GM23338 (cell line): Measurements from ENCODE around the gene PGM2. TPM values are rescaled to one million over a fixed set of nuclear protein-coding genes. Genes with fewer than 3 reads are reported as not detected.

Experiments used
- ATAC-seq: fragments of 200-7000 bp; cut with Tn5 transposase; 3 replicates; pipeline ENCODE4 v1.9.1; 2020
- DNase-seq: peaks from one replicate; pipeline ENCODE4 v3.0.0-alpha.2; 2015; ENCODE audit warnings: low spot score
- H2AFZ ChIP-seq: fragments of 200-600 bp; sonication (generic); 2 replicates; pipeline ENCODE4 v1.8.0; 2016; ENCODE audit warnings: antibody characterized with exemption, mild to moderate bottlenecking, moderate library complexity
- H3F3A ChIP-seq: fragments of 200-600 bp; sonication (generic); replicated peaks from 2 replicates; pipeline ENCODE4 v1.8.0; 2017; ENCODE audit warnings: antibody characterized with exemption, mixed run types, low read depth
- H3K27ac ChIP-seq: fragments of 200-600 bp; sonication (generic); 2 replicates; pipeline ENCODE4 v1.6.1; 2016; ENCODE audit warnings: low read depth
- H3K27me3 ChIP-seq: fragments of 200-600 bp; sonication (generic); 2 replicates; pipeline ENCODE4 v1.8.0; 2016; ENCODE audit warnings: mild to moderate bottlenecking, mixed run types, moderate library complexity; ENCODE audit not compliant: insufficient read depth
- H3K36me3 ChIP-seq: fragments of 200-600 bp; sonication (generic); 2 replicates; pipeline ENCODE4 v1.8.0; 2016; ENCODE audit warnings: mild to moderate bottlenecking; ENCODE audit not compliant: insufficient read depth
- H3K4me1 ChIP-seq: fragments of 200-600 bp; sonication (generic); 2 replicates; pipeline ENCODE4 v1.8.0; 2016; ENCODE audit warnings: mild to moderate bottlenecking, moderate library complexity; ENCODE audit not compliant: insufficient read depth
- H3K4me2 ChIP-seq: fragments of 200-600 bp; sonication (generic); 2 replicates; pipeline ENCODE4 v1.7.1; 2017; ENCODE audit warnings: mixed run types
- H3K4me3 ChIP-seq: fragments of 200-600 bp; sonication (generic); 2 replicates; pipeline ENCODE4 v1.6.1; 2016; ENCODE audit warnings: mixed run types
- H3K79me2 ChIP-seq: fragments of 200-600 bp; sonication (generic); replicated peaks from 2 replicates; pipeline ENCODE4 v1.8.0; 2017; ENCODE audit warnings: mild to moderate bottlenecking; ENCODE audit not compliant: insufficient read depth
- H3K9me2 ChIP-seq: fragments of 200-600 bp; sonication (generic); 2 replicates; pipeline ENCODE4 v1.8.0; 2017; ENCODE audit not compliant: insufficient read depth
- H4K20me1 ChIP-seq: fragments of 200-600 bp; sonication (generic); replicated peaks from 2 replicates; pipeline ENCODE4 v1.8.0; 2017; ENCODE audit warnings: mild to moderate bottlenecking; ENCODE audit not compliant: insufficient read depth
- H3K27ac Mint-ChIP-seq: 2 replicates; pipeline ENCODE4 v1.8.0; 2020; ENCODE audit warnings: inconsistent platforms, mild to moderate bottlenecking, moderate library complexity, mixed read lengths
- H3K27me3 Mint-ChIP-seq: 3 replicates; pipeline ENCODE4 v1.8.0; 2022; ENCODE audit warnings: low read depth, mild to moderate bottlenecking, moderate library complexity, mixed read lengths, inconsistent platforms; ENCODE audit not compliant: insufficient read depth, poor library complexity
- H3K36me3 Mint-ChIP-seq: 3 replicates; pipeline ENCODE4 v1.8.0; 2021; ENCODE audit warnings: low read depth, mild to moderate bottlenecking, inconsistent platforms, moderate library complexity, mixed read lengths
- H3K4me1 Mint-ChIP-seq: 3 replicates; pipeline ENCODE4 v1.8.0; 2020; ENCODE audit warnings: mild to moderate bottlenecking, inconsistent platforms, mixed read lengths
- H3K4me3 Mint-ChIP-seq: 3 replicates; pipeline ENCODE4 v1.8.0; 2021; ENCODE audit warnings: moderate library complexity, mild to moderate bottlenecking, inconsistent platforms, mixed read lengths
- H3K9me3 Mint-ChIP-seq: 3 replicates; pipeline ENCODE4 v1.8.0; 2020; ENCODE audit warnings: moderate library complexity, mild to moderate bottlenecking, inconsistent platforms, mixed read lengths
- CREB1 ChIP-seq: fragments of 250-450 bp; sonication (Bioruptor Pico); IDR thresholded peaks from 2 replicates; pipeline ENCODE4 v1.5.0; 2020; ENCODE audit warnings: low read depth, mild to moderate bottlenecking, moderate library complexity
- CTCF ChIP-seq, 2 experiments: fragments of 200-600 bp in 1 of 2; sonication (generic) in 1 of 2; conservative IDR thresholded peaks; 2 replicates each; pipeline versions ENCODE4 v1.5.1 to v1.6.1; 2016 to 2017; ENCODE audit warnings: antibody characterized with exemption in 2 of 2, low read depth in 2 of 2, mild to moderate bottlenecking in 2 of 2, moderate library complexity in 1 of 2
- EZH2 ChIP-seq: fragments of 200-600 bp; sonication (generic); IDR thresholded peaks from one replicate; pipeline ENCODE4 v1.8.0; 2017; ENCODE audit warnings: antibody characterized with exemption, mild to moderate bottlenecking, low read depth; ENCODE audit not compliant: unreplicated experiment
- EZH2phosphoT487 ChIP-seq: fragments of 200-600 bp; sonication (generic); IDR thresholded peaks from one replicate; pipeline ENCODE4 v1.8.1; 2018; ENCODE audit warnings: antibody characterized with exemption; ENCODE audit not compliant: unreplicated experiment
- NANOG ChIP-seq: IDR thresholded peaks from 2 replicates; pipeline ENCODE4 v1.6.1; 2016; ENCODE audit warnings: antibody characterized with exemption, borderline replicate concordance
- REST ChIP-seq: IDR thresholded peaks from one replicate; pipeline ENCODE4 v1.6.1; 2018; ENCODE audit warnings: antibody characterized with exemption; ENCODE audit not compliant: unreplicated experiment
- STAT1 ChIP-seq: IDR thresholded peaks from one replicate; pipeline ENCODE4 v1.6.1; 2016; ENCODE audit warnings: antibody characterized with exemption; ENCODE audit not compliant: unreplicated experiment
- ZNF114 ChIP-seq: fragments of 250-450 bp; sonication (Bioruptor Pico); IDR thresholded peaks from 2 replicates; pipeline ENCODE4 v1.5.0; 2020; ENCODE audit warnings: mild to moderate bottlenecking, moderate library complexity
- ZNF331 ChIP-seq: fragments of 250-450 bp; sonication (Bioruptor Pico); IDR thresholded peaks from 2 replicates; pipeline ENCODE4 v1.5.0; 2020; ENCODE audit warnings: low read depth, mild to moderate bottlenecking, moderate library complexity
- polyA plus RNA-seq: library from polyadenylated mRNA; unstranded; fragments of >200 nt; fragmentation: Nextera tagmentation; extraction: Ambion mirVana; gene quantifications from 2 replicates; pipeline ENCODE4 v1.2.1, GENCODE V29; 2016
- total RNA-seq: library from RNA; depleted of rRNA; stranded (reverse); fragments of >200 nt; shearing (Covaris generic); gene quantifications from 2 replicates; pipeline ENCODE4 v1.2.3, GENCODE V29; 2014

The PGM2 gene
- total and polyA plus RNA-seq, 2 experiments from 2014 or later = 11.4 to 30.8 TPM

- no peak for TF ChIP-seq REST
- TF ChIP-seq EZH2 = no peak
- TF ChIP-seq NANOG = no peak
- no peak for TF ChIP-seq CTCF (conservative IDR thresholded peaks at IDR 0.05; ENCODE audit: low read depth in 2 of 2)
- no peak for TF ChIP-seq EZH2phosphoT487
- no peak for TF ChIP-seq STAT1
- no peak for TF ChIP-seq ZNF114 (CRISPR knock-in tag)
Measured at GRCh38 chr4:37835031-37835430, 8.5 kb downstream of the PGM2 start (continued).

DNA sequence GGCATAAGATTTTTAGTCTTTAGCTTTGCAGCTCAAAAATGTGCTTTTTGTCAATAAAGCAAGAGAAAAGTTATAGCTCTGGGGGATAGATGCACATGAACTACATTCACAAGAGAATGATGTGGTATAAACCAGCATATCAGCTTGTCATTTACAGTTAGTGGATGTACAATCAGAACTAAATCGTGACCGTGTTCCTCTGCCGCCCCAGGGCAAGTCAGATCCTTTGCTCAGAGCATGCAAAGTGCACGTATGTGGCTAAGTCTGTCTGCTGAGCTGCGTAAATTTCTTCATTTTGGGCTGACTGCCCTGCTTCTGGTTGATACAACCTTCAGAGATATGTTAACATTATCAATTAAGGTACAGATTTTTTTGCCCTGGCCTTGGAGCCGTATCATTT, 9.3 kb downstream of the PGM2 start:
- Mint-ChIP-seq H3K27ac (no peak overlapping the region), H3K4me1 (no peaks in the 10 kb centered on the region), H3K27me3 (no peaks in the 10 kb centered on the region), H3K9me3 (no peaks in the 10 kb centered on the region), H3K4me3 (no peak overlapping the region), H3K36me3 (peaks cover 31% of the 10 kb centered on the region)
- Histone ChIP-seq H3K9me2 (no peaks in the 10 kb centered on the region), H3K4me3 (no peak overlapping the region), H3K4me2 (no peak overlapping the region), H3K27me3 (no peaks in the 10 kb centered on the region), H3F3A (no peaks in the 10 kb centered on the region), H2AFZ (no peak overlapping the region), H3K27ac (no peak overlapping the region), H4K20me1 (peaks cover 6% of the 10 kb centered on the region), H3K79me2 (no peaks in the 10 kb centered on the region), H3K36me3 (peaks cover 24% of the 10 kb centered on the region), H3K4me1 (no peaks in the 10 kb centered on the region)
- ATAC-seq = no peak
- no peak for DNase-seq
- TF ChIP-seq STAT1 = no peak

- H3F3A ChIP-seq = no peaks in the 10 kb centered on the region
- Mint-ChIP-seq H3K27me3 (no peaks in the 10 kb centered on the region), H3K4me1 (no peaks in the 10 kb centered on the region), H3K4me3 (no peak overlapping the region), H3K27ac (no peak overlapping the region), H3K9me3 (no peaks in the 10 kb centered on the region), H3K36me3 (peaks cover 31% of the 10 kb centered on the region)
- H3K27me3 ChIP-seq = no peaks in the 10 kb centered on the region
- H2AFZ ChIP-seq = no peak overlapping the region
- ATAC-seq = no peak
- no peaks in the 10 kb centered on the region for H3K79me2 ChIP-seq
- H3K27ac ChIP-seq = no peak overlapping the region
- no peak overlapping the region for H3K4me3 ChIP-seq
- H3K36me3 ChIP-seq = peaks cover 22% of the 10 kb centered on the region
- H3K4me2 ChIP-seq = no peak overlapping the region
- H3K9me2 ChIP-seq = no peaks in the 10 kb centered on the region
- no peak for DNase-seq
- no peaks in the 10 kb centered on the region for H3K4me1 ChIP-seq
- H4K20me1 ChIP-seq = peaks cover 6% of the 10 kb centered on the region
- TF ChIP-seq CTCF (conservative IDR thresholded peaks at IDR 0.05; ENCODE audit: low read depth in 2 of 2) (no peak), EZH2 (no peak), ZNF331 (CRISPR knock-in tag) (no peak), CREB1 (CRISPR knock-in tag) (no peak), NANOG (no peak)
Measured at GRCh38 chr4:37836274-37836673, 9.8 kb downstream of the PGM2 start.
